Hematopoietic multipotent progenitor cell treated with erythropoietin and hydrocortisone succinate and interleukin-3 and kit ligand, for 8 days (in vitro differentiated cells): ENCODE results near the gene MAP7D1.
"Not testable (repeated sequence)": the region's sequence is repeated elsewhere in the genome, so short reads cannot be mapped to it uniquely, and the experiment has no call there.

Experiments used
- DNase-seq: peaks from one replicate; pipeline ENCODE4 v3.0.0-alpha.2; 2015

MAP7D1 gene

DNA sequence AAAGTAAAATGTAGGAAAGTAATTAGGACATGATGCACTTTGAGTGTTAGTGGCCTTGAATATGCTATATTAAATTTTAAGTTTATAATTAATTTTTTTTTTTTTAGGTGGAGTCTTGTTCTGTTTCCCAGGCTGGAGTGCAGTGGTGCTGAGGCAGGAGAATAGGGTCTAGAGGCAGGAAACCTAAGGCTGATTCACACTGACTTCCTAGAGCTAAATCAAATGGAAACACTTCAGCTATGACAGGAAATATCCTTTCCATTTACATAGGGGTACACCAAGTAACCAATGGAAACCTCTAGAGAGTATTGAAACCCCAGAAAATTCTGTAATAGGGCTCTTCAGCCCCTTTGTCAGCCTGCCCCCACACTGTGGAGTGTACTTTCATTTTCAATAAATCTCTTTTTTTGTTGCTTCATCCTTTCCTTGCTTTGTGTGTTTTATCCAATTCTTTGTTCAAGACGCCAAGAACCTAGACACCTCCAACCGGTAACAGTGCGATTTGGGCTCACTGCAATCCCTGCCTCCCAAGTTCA is 50.4 kb downstream of the MAP7D1 start:
- no peak for DNase-seq

- no peak for DNase-seq
These were observed 51.4 kb downstream of the MAP7D1 start for GRCh38 chr1:36207339-36207738.

- no peak for DNase-seq
These were observed 53.2 kb downstream of the MAP7D1 start for GRCh38 chr1:36208978-36209703.

DNA sequence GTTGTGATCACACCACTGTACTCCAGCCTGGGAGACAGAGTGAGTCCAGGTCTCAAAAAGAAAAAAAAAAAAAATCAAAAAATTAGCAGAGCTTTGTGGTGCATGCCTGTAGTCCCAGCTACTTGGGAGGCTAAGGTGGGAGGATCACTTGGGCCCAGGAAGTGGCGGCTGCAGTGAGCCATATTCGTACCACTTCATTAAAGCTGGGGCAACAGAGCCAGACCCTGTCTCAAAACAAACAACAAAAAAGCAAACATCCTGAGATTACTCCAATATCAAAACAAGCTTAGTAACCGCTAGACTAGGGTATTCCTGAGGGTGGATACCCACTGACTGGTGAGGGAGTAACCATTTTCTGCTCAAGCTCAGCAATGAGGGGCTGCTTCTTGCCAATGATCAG is 55.3 kb downstream of the MAP7D1 start:
- DNase-seq, result no peak

DNA sequence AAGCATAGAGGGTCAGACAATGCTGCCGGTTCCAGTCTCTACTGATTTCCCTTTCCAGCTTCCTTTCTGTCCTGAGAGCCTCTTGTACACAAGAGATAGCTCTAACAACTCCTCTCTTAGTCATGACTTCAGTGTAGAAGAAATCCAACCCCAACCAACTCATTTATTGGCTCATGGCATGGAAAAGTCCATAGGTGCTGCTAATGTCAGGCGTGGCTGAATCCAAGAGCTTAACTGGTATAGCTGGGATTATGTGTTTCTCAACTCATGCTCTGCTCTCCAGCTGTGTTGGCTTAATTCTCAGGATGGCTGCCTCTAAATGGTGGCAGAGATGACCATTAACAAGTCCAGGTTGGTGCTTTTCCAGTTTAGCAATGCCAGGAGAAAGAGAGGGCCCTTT is 55.9 kb downstream of the MAP7D1 start:
- DNase-seq, result no peak

GRCh38 chr1:36212782-36213181 is 56.8 kb downstream of the MAP7D1 start:
- peak; percentile 32 for DNase-seq

GRCh38 chr1:36217670-36218069 is 61.7 kb downstream of the MAP7D1 start:
- DNase-seq, result peak; percentile 35

GRCh38 chr1:36221901-36222300 is 65.9 kb downstream of the MAP7D1 start:
- DNase-seq, result not testable (repeated sequence)

- no peak for DNase-seq
These were observed 66.8 kb downstream of the MAP7D1 start for GRCh38 chr1:36222481-36223380.

GRCh38 chr1:36223381-36223995 is 67.5 kb downstream of the MAP7D1 start:
- peak; percentile 83 for DNase-seq

DNA sequence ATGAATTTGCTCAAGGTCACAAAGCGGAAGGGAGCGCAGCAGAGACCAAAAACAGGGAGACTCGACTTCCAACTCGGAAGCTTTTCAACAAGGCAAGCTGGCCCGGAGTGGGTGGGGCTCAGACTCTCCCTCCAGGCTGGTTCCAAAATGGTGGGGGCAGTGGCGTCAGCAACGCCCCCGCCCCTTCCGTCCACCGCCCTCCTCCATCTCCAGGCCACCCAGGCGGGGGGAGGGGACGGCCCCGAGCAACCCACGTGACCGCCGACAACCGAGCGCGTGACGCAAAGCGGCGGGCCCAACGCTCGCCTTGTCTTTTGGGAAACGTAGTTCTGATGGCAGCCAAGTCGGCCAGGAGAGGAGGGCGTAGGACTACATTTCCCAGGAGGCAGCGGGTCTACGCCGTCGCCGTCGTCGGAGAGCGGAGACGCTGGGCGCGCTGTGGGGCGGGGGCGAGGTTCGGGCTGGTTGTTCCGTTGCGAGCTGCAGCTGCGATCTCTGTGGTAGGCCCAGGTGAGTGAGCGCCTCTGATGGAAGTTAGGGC is 68.1 kb downstream of the MAP7D1 start, which contains the start of gene THRAP3:
Gene THRAP3, plus strand, starts transcription at position 448 of the 541 bp plus-strand sequence. CDS start 58,121 bp downstream, outside the sequence.
- peak; percentile 99 for DNase-seq

- peak; percentile 92 for DNase-seq
These were observed 68.8 kb downstream of the MAP7D1 start for GRCh38 chr1:36224537-36225282.

- DNase-seq, result peak; percentile 42
These were observed 69.4 kb downstream of the MAP7D1 start for GRCh38 chr1:36225283-36225899.

GRCh38 chr1:36230279-36230678 is 74.3 kb downstream of the MAP7D1 start:
- not testable (repeated sequence) for DNase-seq
